ENCODE data around the gene DMRTB1.
A peak's percentile ranks its signal among the peaks of the same experiment; 100 is the strongest.

The DMRTB1 gene

GRCh38 chr1:53495633-53496345 is 36.6 kb downstream of the DMRTB1 start:
- DNase-seq: peak; percentile 12

GRCh38 chr1:53498555-53499131 is 39.4 kb downstream of the DMRTB1 start:
- peak; percentile 51 for DNase-seq

- no peak for DNase-seq
Measured at GRCh38 chr1:53499257-53500203, 40.3 kb downstream of the DMRTB1 start.

- no peak for DNase-seq
Measured at GRCh38 chr1:53500204-53501064, 41.2 kb downstream of the DMRTB1 start.

GRCh38 chr1:53501065-53502005 is 42.1 kb downstream of the DMRTB1 start:
- DNase-seq: no peak

- DNase-seq: peak; percentile 56
Measured at GRCh38 chr1:53502641-53503432, 43.6 kb downstream of the DMRTB1 start.

GRCh38 chr1:53503433-53504217 is 44.4 kb downstream of the DMRTB1 start:
- peak; percentile 33 for DNase-seq

GRCh38 chr1:53504901-53505300 is 45.7 kb downstream of the DMRTB1 start:
- no peak for DNase-seq

GRCh38 chr1:53505401-53505800 is 46.2 kb downstream of the DMRTB1 start:
- DNase-seq: no peak

GRCh38 chr1:53505891-53506290 is 46.7 kb downstream of the DMRTB1 start:
- no peak for DNase-seq

- DNase-seq: no peak
Measured at GRCh38 chr1:53506355-53507050, 47.3 kb downstream of the DMRTB1 start.

GRCh38 chr1:53507116-53507820 is 48.1 kb downstream of the DMRTB1 start:
- DNase-seq: no peak

- DNase-seq: no peak
Measured at GRCh38 chr1:53508056-53508990, 49.1 kb downstream of the DMRTB1 start.

GRCh38 chr1:53508991-53509666 is 49.9 kb downstream of the DMRTB1 start:
- DNase-seq: peak; percentile 28

- DNase-seq: no peak
Measured at GRCh38 chr1:53509775-53510174, 50.6 kb downstream of the DMRTB1 start.

- no peak for DNase-seq
Measured at GRCh38 chr1:53510215-53510614, 51.0 kb downstream of the DMRTB1 start.
